ENCODE measurements around the gene GLI1. TPM values are rescaled to one million over a fixed set of nuclear protein-coding genes. Genes with fewer than 3 reads are reported as not detected.

GLI1 gene
- total RNA-seq, 6 experiments from 2014 or later, result 0.16 to 0.74 (median 0.55) TPM

DNA sequence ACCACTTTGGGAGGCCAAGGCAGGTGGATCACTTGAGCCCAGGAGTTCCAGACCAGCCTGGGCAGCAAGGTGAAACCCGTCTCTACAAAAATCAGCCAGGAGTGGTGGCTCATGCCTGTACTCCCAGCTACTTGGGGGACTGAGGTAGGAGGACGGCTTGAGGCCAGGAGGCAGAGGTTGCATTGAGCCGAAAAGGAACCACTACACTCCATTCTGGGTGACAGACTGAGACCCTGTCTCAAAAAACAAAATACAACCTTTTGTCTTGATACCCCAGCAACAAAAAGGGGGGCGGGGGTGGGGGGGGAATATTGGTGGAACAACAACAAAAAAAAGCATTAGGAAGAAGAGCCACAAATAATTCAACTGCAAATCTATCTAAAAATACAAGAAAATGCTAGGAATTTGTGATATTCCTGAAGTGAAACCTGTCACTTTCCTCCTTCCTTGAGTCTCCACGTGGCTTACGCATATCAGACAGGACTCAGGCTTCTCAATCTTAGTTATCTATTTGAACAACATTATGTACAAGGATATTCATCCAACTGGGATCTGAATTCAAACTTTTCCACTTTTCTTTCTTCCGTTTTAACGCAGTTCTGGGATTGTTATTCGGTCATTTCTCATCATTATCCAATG lies 30.0 kb upstream of the GLI1 start:
- intact Hi-C loops (cut with DNase I), result loop anchor here in 1 of 2 donors (10.0 kb wide), 2 partner anchors 55 to 125 kb away; no protein-coding TSS in a partner anchor
- Histone ChIP-seq H3K9me3 (no peaks in the 10 kb centered on the region), H3K4me1 (peaks cover 0 to 25% (median under 1%) of the 10 kb centered on the region in 4 donors), H3K4me3 (peak overlapping the region; percentile 46 to 69 (median 65)), H3K36me3 (no peaks in the 10 kb centered on the region), H3K27ac (peak overlapping the region; percentile 88 to 96 (median 90)), H3K27me3 (no peaks in the 10 kb centered on the region)
- WGBS (ENCODE audit: insufficient coverage, low coverage, low lambda C conversion rate, missing lambda C conversion rate), result 17% methylated on average over 9 of the region's 9 CpGs
- no peak for TF ChIP-seq POLR2A (IDR thresholded peaks at IDR 0.05)
- TF ChIP-seq, protein P1, sequence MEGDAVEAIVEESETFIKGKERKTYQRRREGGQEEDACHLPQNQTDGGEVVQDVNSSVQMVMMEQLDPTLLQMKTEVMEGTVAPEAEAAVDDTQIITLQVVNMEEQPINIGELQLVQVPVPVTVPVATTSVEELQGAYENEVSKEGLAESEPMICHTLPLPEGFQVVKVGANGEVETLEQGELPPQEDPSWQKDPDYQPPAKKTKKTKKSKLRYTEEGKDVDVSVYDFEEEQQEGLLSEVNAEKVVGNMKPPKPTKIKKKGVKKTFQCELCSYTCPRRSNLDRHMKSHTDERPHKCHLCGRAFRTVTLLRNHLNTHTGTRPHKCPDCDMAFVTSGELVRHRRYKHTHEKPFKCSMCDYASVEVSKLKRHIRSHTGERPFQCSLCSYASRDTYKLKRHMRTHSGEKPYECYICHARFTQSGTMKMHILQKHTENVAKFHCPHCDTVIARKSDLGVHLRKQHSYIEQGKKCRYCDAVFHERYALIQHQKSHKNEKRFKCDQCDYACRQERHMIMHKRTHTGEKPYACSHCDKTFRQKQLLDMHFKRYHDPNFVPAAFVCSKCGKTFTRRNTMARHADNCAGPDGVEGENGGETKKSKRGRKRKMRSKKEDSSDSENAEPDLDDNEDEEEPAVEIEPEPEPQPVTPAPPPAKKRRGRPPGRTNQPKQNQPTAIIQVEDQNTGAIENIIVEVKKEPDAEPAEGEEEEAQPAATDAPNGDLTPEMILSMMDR (IDR thresholded peaks at IDR 0.05), result no peak
- DNase-seq, result peak in 1 of 3 donors; percentile 38
- ATAC-seq, result no peak

DNA sequence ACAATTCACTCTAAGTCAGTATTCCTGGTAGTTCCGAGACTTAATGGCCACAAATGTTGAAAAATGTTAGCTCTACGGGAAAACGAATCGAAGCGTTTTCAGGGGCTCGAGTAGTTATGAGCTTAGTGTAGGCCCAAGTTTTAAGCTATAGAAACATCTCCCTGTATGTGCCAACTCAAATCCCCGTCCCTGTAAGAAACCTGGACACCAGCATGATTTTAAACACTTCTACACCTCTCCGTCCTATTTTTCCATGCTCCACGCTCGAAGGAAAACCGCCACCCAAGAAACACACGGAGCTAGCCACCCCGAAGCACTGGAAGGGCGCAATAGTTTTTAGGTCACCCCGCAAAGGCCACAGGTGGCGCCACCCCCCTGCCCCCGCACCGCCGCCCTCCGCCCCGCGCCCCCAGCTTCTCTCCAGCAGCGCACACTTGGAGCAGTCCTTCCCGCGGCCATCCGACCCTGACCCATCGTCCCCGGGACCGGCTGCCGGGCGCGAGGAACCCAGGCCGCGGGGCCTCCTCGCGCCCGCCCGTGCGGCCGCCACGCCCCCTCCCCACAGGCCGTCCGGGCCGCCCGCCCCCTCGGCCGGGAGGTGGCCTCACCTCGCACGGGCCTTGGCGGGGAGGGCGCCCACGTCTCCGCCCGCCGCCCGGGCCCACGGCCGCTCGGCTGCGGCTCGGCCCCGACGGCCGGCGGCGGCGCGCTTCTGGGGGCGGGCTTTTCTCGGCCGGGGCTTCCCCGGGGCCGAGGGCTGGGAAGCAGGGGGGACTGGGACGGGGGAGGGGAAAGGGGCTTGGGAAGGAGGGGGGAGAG lies 29.3 kb upstream of the GLI1 start:
- Histone ChIP-seq H3K9me3 (no peaks in the 10 kb centered on the region), H3K4me3 (peak overlapping the region; percentile 46 to 69 (median 65)), H3K27ac (peak overlapping the region; percentile 88 to 96 (median 90)), H3K4me1 (peaks cover 0 to 31% (median under 1%) of the 10 kb centered on the region in 4 donors), H3K27me3 (no peaks in the 10 kb centered on the region), H3K36me3 (no peaks in the 10 kb centered on the region)
- 1% methylated on average over 24 of the region's 74 CpGs for WGBS (ENCODE audit: insufficient coverage, low coverage, low lambda C conversion rate, missing lambda C conversion rate)
- ATAC-seq (peak; percentile 23 to 52 (median 39)), DNase-seq (peak; percentile 68 to 75 (median 70))
- intact Hi-C loops (cut with DNase I), result no loop called here
- TF ChIP-seq, protein P1 (IDR thresholded peaks at IDR 0.05), result peak in 2 of 4 donors; percentile 7 to 24
- TF ChIP-seq POLR2A (IDR thresholded peaks at IDR 0.05), result no peak

DNA sequence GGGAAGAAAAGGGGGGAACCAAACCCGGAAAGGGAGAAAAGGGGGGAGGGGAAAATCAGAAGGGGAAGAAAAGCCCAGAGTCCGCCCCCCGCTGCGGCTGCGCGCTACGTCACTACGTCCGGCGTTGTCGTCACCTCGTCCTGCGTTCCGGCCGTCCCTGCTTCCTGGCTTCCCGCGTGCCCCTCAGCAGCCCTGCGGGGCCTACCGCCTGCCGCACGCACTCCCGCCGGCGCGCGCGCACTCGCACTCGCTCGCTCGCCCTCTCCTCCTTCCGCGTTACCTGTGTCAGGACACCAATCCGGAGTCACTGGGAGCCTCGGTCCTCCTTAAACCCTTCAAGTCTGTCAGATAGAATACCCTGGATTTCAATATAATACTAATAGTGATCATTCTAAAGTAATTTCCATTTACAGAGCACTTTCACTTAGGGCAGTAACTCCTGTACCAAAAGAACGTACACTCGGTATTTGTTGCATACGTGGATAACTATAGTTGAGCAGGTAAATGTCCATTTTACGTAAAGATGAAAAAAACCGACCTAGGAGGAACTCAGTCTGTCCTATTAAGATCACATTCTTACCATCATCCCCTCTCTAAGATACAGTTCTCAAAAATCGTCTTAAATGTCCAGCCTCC lies 28.5 kb upstream of the GLI1 start, which contains the start of gene R3HDM2:
R3HDM2 (minus strand) TSS at position 113 of the 636 bp plus-strand sequence. CDS start 120,615 bp downstream, outside the sequence.
- ATAC-seq, result peak; percentile 73 to 85 (median 80)
- under 1% methylated on average over 23 of the region's 41 CpGs for WGBS (ENCODE audit: insufficient coverage, low coverage, low lambda C conversion rate, missing lambda C conversion rate)
- TF ChIP-seq, protein P1 (IDR thresholded peaks at IDR 0.05), result peak in 1 of 4 donors; percentile 16
- peak; percentile 97 for TF ChIP-seq POLR2A (IDR thresholded peaks at IDR 0.05)

DNA sequence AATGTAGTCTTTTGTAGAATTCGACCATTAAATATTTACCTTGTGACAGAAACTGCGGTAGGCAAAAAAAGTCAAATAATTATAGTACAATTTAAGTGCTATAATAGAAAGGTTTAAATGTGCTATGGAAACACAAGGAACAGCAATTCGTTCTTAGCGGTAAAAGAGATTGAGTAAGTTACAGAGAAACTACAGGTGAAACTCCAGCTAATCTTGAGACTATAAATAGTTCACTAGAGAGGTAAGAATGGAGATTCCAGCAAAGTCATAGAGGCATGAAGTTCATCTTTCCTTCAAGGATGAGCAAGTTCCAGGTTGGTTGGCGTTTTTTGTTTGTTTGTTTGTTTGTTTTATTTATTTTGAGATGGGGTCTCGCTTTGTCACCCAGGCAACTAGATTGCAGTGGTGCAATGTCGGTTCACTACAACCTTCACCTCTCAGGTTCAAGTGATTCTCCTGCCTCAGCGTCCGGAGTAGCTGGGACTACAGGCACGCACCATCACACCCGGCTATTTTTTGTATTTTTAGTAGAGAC lies 27.9 kb upstream of the GLI1 start:
- intact Hi-C loops (cut with DNase I), result no loop called here
- no peak for ATAC-seq
- DNase-seq, result no peak
- Histone ChIP-seq H3K4me3 (peak overlapping the region; percentile 46 to 69 (median 65)), H3K4me1 (peaks cover 0 to 45% (median under 1%) of the 10 kb centered on the region in 4 donors), H3K36me3 (no peaks in the 10 kb centered on the region), H3K27me3 (no peaks in the 10 kb centered on the region), H3K27ac (peak overlapping the region; percentile 88 to 96 (median 90)), H3K9me3 (no peaks in the 10 kb centered on the region)
- TF ChIP-seq POLR2A (IDR thresholded peaks at IDR 0.05), result no peak
- TF ChIP-seq, protein P1 (IDR thresholded peaks at IDR 0.05), result no peak
- 26% methylated on average over 11 of the region's 11 CpGs for WGBS (ENCODE audit: insufficient coverage, low coverage, low lambda C conversion rate, missing lambda C conversion rate)

More for the DNA sequence above, 28.5 kb upstream of the GLI1 start, which contains the start of gene R3HDM2:
- H3K4me3 ChIP-seq, result peak within 1 kb of the TSS; percentile 46 to 69 (median 65)
- peak within 1 kb of the TSS; percentile 88 to 96 (median 90) for H3K27ac ChIP-seq
- intact Hi-C loops (cut with DNase I), result no loop called here
- no peaks in the 10 kb centered on the region for H3K9me3 ChIP-seq
- H3K36me3 ChIP-seq, result no peaks in the 10 kb centered on the region
- peak; percentile 96 to 98 (median 98) for DNase-seq
- peaks cover 0 to 38% (median under 1%) of the 10 kb centered on the region in 4 donors for H3K4me1 ChIP-seq
- no peaks in the 10 kb centered on the region for H3K27me3 ChIP-seq

Data from right lobe of liver (tissue), 6 donors.